ENCODE results near the gene NOVA2. TPM values are rescaled to one million over a fixed set of nuclear protein-coding genes. Genes with fewer than 3 reads are reported as not detected.

The NOVA2 gene
- total and polyA plus RNA-seq, 2 experiments from 2014 or later: 0.08 TPM; not detected in 1

DNA sequence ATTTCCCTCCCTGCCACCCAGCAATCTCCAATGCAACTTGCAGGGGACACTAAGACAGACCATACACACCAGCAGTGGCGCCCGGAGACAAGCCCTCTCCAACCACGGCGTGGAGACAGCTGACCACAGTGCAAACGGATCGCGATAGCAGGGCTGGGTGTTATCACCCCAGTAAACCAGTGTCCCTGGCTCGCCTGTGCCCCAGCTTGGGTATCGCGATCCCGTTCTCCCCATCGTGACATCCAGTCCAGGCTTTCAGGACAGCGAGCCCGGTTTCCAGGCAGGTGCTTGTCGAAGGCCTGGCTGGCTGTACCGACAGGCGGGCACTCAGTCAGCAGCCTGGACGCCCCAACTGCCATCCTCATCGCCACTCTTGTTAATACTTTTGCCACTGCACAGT, 38.4 kb downstream of the NOVA2 start:
- Histone ChIP-seq H4K20me1 (ENCODE audit: insufficient read depth, poor library complexity, severe bottlenecking) (no peaks in the 10 kb centered on the region), H3K27me3 (peaks cover 18% of the 10 kb centered on the region), H3K9me3 (ENCODE audit: low read depth) (no peaks in the 10 kb centered on the region), H3K27ac (no peak overlapping the region), H3K4me2 (no peak overlapping the region), H3K4me1 (ENCODE audit: insufficient read depth) (no peaks in the 10 kb centered on the region), H3K9me2 (replicated peaks; ENCODE audit: insufficient read depth) (no peaks in the 10 kb centered on the region), H3K4me3 (no peak overlapping the region), H3K79me2 (no peaks in the 10 kb centered on the region), H3K36me3 (replicated peaks; ENCODE audit: insufficient read depth, low read depth) (no peaks in the 10 kb centered on the region), H2AFZ (no peak overlapping the region)
- no peak for TF ChIP-seq EZH2 (IDR thresholded peaks at IDR 0.05; ENCODE audit: borderline replicate concordance)
- no peak for DNase-seq (ENCODE audit: low spot score)
- 77% methylated on average over 19 of the region's 19 CpGs for WGBS (ENCODE audit: low lambda C conversion rate, missing lambda C conversion rate)

DNA sequence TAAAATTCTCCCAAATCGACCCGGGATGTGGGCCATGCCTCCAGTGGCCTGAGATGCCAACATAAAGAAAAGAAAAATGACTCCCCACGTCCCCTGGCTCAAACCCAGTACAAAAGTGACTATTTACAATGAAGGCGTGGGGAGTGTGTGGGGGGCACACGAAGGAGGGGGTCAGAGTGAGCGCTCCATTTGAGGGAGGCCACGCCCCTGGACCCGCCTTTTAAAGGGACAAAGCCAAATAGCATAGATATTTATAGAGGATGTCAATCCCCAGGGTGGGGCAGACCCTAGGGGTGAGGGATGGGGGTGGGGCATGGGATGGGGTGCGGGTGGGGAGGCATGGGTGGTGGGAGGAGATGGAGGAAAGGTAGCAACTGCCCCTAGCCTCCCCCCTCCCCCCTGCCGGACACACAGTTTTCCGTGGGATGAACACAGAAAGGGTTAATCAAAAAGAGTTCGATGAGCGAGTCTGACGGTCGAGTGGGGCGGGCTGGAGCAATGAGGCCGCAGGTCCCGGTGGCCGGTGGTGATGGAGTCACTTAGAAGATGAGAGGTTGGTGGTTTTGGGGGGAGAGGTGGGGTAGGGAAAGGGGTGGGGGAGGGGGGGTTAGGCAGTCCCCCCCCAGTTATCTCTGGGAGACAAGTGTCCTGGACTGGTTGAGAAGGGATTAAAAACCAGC, 39.0 kb downstream of the NOVA2 start:
- Histone ChIP-seq H3K4me3 (no peak overlapping the region), H3K9me2 (replicated peaks; ENCODE audit: insufficient read depth) (no peaks in the 10 kb centered on the region), H4K20me1 (ENCODE audit: insufficient read depth, poor library complexity, severe bottlenecking) (no peaks in the 10 kb centered on the region), H3K4me1 (ENCODE audit: insufficient read depth) (no peaks in the 10 kb centered on the region), H3K9me3 (ENCODE audit: low read depth) (no peaks in the 10 kb centered on the region), H2AFZ (no peak overlapping the region), H3K4me2 (no peak overlapping the region), H3K27me3 (peaks cover 18% of the 10 kb centered on the region), H3K27ac (no peak overlapping the region), H3K36me3 (replicated peaks; ENCODE audit: insufficient read depth, low read depth) (no peaks in the 10 kb centered on the region), H3K79me2 (no peaks in the 10 kb centered on the region)
- no peak for DNase-seq (ENCODE audit: low spot score)
- TF ChIP-seq, protein P1, sequence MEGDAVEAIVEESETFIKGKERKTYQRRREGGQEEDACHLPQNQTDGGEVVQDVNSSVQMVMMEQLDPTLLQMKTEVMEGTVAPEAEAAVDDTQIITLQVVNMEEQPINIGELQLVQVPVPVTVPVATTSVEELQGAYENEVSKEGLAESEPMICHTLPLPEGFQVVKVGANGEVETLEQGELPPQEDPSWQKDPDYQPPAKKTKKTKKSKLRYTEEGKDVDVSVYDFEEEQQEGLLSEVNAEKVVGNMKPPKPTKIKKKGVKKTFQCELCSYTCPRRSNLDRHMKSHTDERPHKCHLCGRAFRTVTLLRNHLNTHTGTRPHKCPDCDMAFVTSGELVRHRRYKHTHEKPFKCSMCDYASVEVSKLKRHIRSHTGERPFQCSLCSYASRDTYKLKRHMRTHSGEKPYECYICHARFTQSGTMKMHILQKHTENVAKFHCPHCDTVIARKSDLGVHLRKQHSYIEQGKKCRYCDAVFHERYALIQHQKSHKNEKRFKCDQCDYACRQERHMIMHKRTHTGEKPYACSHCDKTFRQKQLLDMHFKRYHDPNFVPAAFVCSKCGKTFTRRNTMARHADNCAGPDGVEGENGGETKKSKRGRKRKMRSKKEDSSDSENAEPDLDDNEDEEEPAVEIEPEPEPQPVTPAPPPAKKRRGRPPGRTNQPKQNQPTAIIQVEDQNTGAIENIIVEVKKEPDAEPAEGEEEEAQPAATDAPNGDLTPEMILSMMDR (IDR thresholded peaks at IDR 0.05; ENCODE audit: poor library complexity): no peak
- no peak for TF ChIP-seq EZH2phosphoT487 (IDR thresholded peaks at IDR 0.05; ENCODE audit: low read depth, severe bottlenecking, unreplicated experiment)
- 54% methylated on average over 8 of the region's 19 CpGs for WGBS (ENCODE audit: low lambda C conversion rate, missing lambda C conversion rate)

DNA sequence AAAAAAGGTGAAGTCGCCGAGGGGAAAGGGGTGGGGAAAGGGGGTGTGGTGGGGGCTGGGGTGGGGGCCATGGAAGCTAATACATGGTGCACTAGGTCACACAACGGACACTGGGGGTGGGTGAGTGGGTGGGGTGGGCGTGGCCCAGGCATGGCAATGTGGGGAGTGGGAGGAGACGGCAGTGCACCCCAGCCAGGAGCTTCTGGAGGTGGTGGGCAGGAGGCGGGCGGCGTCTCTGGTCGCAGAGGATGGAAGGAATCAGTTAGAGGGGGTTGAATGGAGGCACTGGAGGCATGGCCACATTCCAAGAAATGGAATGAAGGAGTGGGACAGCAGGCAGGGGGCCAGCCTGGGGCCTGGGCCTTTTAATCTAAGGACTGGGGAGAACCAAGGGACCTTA, 39.9 kb downstream of the NOVA2 start:
- no peak overlapping the region for H3K4me2 ChIP-seq
- no peaks in the 10 kb centered on the region for H3K36me3 ChIP-seq (replicated peaks; ENCODE audit: insufficient read depth, low read depth)
- DNase-seq (ENCODE audit: low spot score): no peak
- no peaks in the 10 kb centered on the region for H3K4me1 ChIP-seq (ENCODE audit: insufficient read depth)
- H2AFZ ChIP-seq: no peak overlapping the region
- no peak overlapping the region for H3K27ac ChIP-seq
- no peaks in the 10 kb centered on the region for H3K9me3 ChIP-seq (ENCODE audit: low read depth)
- H3K27me3 ChIP-seq: peaks cover 18% of the 10 kb centered on the region
- 78% methylated on average over 6 of the region's 9 CpGs for WGBS (ENCODE audit: low lambda C conversion rate, missing lambda C conversion rate)
- no peaks in the 10 kb centered on the region for H4K20me1 ChIP-seq (ENCODE audit: insufficient read depth, poor library complexity, severe bottlenecking)
- H3K79me2 ChIP-seq: no peaks in the 10 kb centered on the region
- H3K9me2 ChIP-seq (replicated peaks; ENCODE audit: insufficient read depth): no peaks in the 10 kb centered on the region
- TF ChIP-seq EZH2 (IDR thresholded peaks at IDR 0.05; ENCODE audit: borderline replicate concordance) (no peak), EZH2phosphoT487 (IDR thresholded peaks at IDR 0.05; ENCODE audit: low read depth, severe bottlenecking, unreplicated experiment) (no peak)
- TF ChIP-seq, protein P1 (IDR thresholded peaks at IDR 0.05; ENCODE audit: poor library complexity): no peak
- H3K4me3 ChIP-seq: no peak overlapping the region

DNA sequence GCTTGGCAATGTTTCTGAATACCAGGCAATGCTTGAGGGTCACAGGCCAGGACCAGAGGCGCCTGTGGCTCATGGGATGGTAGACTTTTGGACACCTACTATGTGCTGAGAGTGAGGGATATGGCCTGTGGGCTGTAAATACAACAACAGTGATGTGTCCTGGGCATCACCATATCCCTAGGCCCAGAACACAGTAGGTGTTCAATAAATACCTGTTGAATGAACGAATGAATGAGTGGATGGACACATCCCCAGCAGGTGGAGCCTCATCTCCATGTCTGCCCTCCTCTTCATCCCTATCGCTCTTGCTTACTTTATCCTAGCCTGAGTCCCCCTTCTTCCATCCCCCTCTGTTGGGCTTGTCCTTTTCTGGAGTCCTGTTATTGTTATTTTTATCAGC, 42.6 kb downstream of the NOVA2 start:
- Histone ChIP-seq H3K27ac (no peak overlapping the region), H3K27me3 (peaks cover 10% of the 10 kb centered on the region), H4K20me1 (ENCODE audit: insufficient read depth, poor library complexity, severe bottlenecking) (no peaks in the 10 kb centered on the region), H2AFZ (no peak overlapping the region), H3K4me3 (no peak overlapping the region), H3K36me3 (replicated peaks; ENCODE audit: insufficient read depth, low read depth) (no peaks in the 10 kb centered on the region), H3K4me2 (no peak overlapping the region), H3K9me2 (replicated peaks; ENCODE audit: insufficient read depth) (no peaks in the 10 kb centered on the region), H3K4me1 (ENCODE audit: insufficient read depth) (no peaks in the 10 kb centered on the region), H3K79me2 (no peaks in the 10 kb centered on the region), H3K9me3 (ENCODE audit: low read depth) (no peaks in the 10 kb centered on the region)
- TF ChIP-seq, protein P1 (IDR thresholded peaks at IDR 0.05; ENCODE audit: poor library complexity): no peak
- no peak for TF ChIP-seq EZH2phosphoT487 (IDR thresholded peaks at IDR 0.05; ENCODE audit: low read depth, severe bottlenecking, unreplicated experiment)
- TF ChIP-seq EZH2 (IDR thresholded peaks at IDR 0.05; ENCODE audit: borderline replicate concordance): no peak
- DNase-seq (ENCODE audit: low spot score): no peak
- 71% methylated on average over 3 of the region's 3 CpGs for WGBS (ENCODE audit: low lambda C conversion rate, missing lambda C conversion rate)

Data from hepatocyte (in vitro differentiated cells).